WERI-Rb-1 (cell line): ENCODE results near the gene POU5F1.
"Not testable (repeated sequence)": the region's sequence is repeated elsewhere in the genome, so short reads cannot be mapped to it uniquely, and the experiment has no call there.

Experiments
- DNase-seq: peaks from one replicate; pipeline ENCODE4 v3.0.0-alpha.2; 2020
- H3K27ac ChIP-seq: fragments of 250-450 bp; sonication (Bioruptor Pico); 2 replicates; pipeline ENCODE4 v1.5.1; 2020; ENCODE audit warnings: mild to moderate bottlenecking, moderate library complexity
- H3K27me3 ChIP-seq: fragments of 250-450 bp; sonication (Bioruptor Pico); 2 replicates; pipeline ENCODE4 v1.5.1; 2021; ENCODE audit warnings: mild to moderate bottlenecking, low read depth, moderate library complexity; ENCODE audit not compliant: insufficient read depth, severe bottlenecking
- H3K36me3 ChIP-seq: fragments of 250-450 bp; sonication (Bioruptor Pico); 2 replicates; pipeline ENCODE4 v1.5.1; 2020; ENCODE audit warnings: mild to moderate bottlenecking, moderate library complexity
- H3K4me3 ChIP-seq: 2 replicates; pipeline ENCODE4 v1.5.1; 2011; ENCODE audit warnings: low read depth, mild to moderate bottlenecking, control low read depth, low read length
- H3K9me3 ChIP-seq: fragments of 250-450 bp; sonication (Bioruptor Pico); 2 replicates; pipeline ENCODE4 v1.5.1; 2021; ENCODE audit warnings: mild to moderate bottlenecking, moderate library complexity; ENCODE audit not compliant: severe bottlenecking
- CTCF ChIP-seq: IDR thresholded peaks from 2 replicates; pipeline ENCODE4 v1.5.1; 2011; ENCODE audit warnings: low read depth, mild to moderate bottlenecking, control low read depth, inconsistent platforms, low read length

Gene POU5F1

GRCh38 chr6:31173406-31173805 lies 2.9 kb upstream of the POU5F1 start:
- H3K36me3 ChIP-seq, result peaks cover 2% of the 10 kb centered on the region; the same call in 1 of the 2 replicates
- DNase-seq, result no peak
- no peaks in the 10 kb centered on the region for H3K9me3 ChIP-seq
- no peaks in the 10 kb centered on the region for H3K27me3 ChIP-seq
- peak overlapping the region; percentile 61 for H3K27ac ChIP-seq
- no peak for TF ChIP-seq CTCF
- no peak overlapping the region for H3K4me3 ChIP-seq

- Histone ChIP-seq H3K9me3 (no peaks in the 10 kb centered on the region), H3K27ac (peak overlapping the region; percentile 61), H3K27me3 (no peaks in the 10 kb centered on the region), H3K4me3 (no peak overlapping the region), H3K36me3 (peaks cover 3% of the 10 kb centered on the region; the same call in 1 of the 2 replicates)
- peak; percentile 72 for DNase-seq
- no peak for TF ChIP-seq CTCF
Measured at GRCh38 chr6:31172973-31173384, 2.5 kb upstream of the POU5F1 start.

- no peaks in the 10 kb centered on the region for H3K9me3 ChIP-seq
- peak; percentile 69 for DNase-seq
- no peaks in the 10 kb centered on the region for H3K27me3 ChIP-seq
- peak overlapping the region; percentile 61 for H3K27ac ChIP-seq
- TF ChIP-seq CTCF, result no peak
- peaks cover 3% of the 10 kb centered on the region; the same call in 1 of the 2 replicates for H3K36me3 ChIP-seq
- H3K4me3 ChIP-seq, result no peak overlapping the region
Measured at GRCh38 chr6:31171931-31172905, 1.7 kb upstream of the POU5F1 start.

- H3K36me3 ChIP-seq, result peaks cover 10% of the 10 kb centered on the region
- H3K9me3 ChIP-seq, result no peaks in the 10 kb centered on the region
- H3K4me3 ChIP-seq, result no peak overlapping the region
- DNase-seq, result no peak
- no peaks in the 10 kb centered on the region for H3K27me3 ChIP-seq
- H3K27ac ChIP-seq, result no peak overlapping the region
- no peak for TF ChIP-seq CTCF
Measured at GRCh38 chr6:31170987-31171671, 647 bp upstream of the POU5F1 start.

- DNase-seq, H3K9me3 ChIP-seq: not testable (repeated sequence)
Measured at GRCh38 chr6:31169858-31170599, 453 bp downstream of the POU5F1 start.

More at GRCh38 chr6:31169858-31170599, 453 bp downstream of the POU5F1 start:
- not testable (repeated sequence) for H3K27me3 ChIP-seq, H3K4me3 ChIP-seq, H3K27ac ChIP-seq
- peaks cover 11% of the 10 kb centered on the region for H3K36me3 ChIP-seq
